HEK293 (cell line): ENCODE measurements around the gene SLK.

Experiments used
- PRDM6 ChIP-seq: fragments of 450-650 bp; formaldehyde crosslinking; IDR thresholded peaks from 2 replicates; pipeline ENCODE4 v1.5.1; 2017; ENCODE audit warnings: missing biosample characterization, missing genetic modification characterization
- REST ChIP-seq: fragments of 450-650 bp; formaldehyde crosslinking; IDR thresholded peaks from 2 replicates; pipeline ENCODE4 v1.5.1; 2016; ENCODE audit warnings: missing biosample characterization, missing genetic modification characterization
- TSHZ1 ChIP-seq: fragments of 450-650 bp; formaldehyde crosslinking; IDR thresholded peaks from 2 replicates; pipeline ENCODE4 v1.5.1; 2016; ENCODE audit warnings: missing biosample characterization, missing genetic modification characterization, borderline replicate concordance
- ZBTB1 ChIP-seq: fragments of 450-650 bp; formaldehyde crosslinking; IDR thresholded peaks from 2 replicates; pipeline ENCODE4 v1.5.1; 2016; ENCODE audit warnings: missing biosample characterization, missing genetic modification characterization
- ZBTB48 ChIP-seq: fragments of 450-650 bp; formaldehyde crosslinking; IDR thresholded peaks from 2 replicates; pipeline ENCODE4 v1.5.1; 2016; ENCODE audit warnings: missing biosample characterization, missing genetic modification characterization
- ZBTB6 ChIP-seq: fragments of 450-650 bp; formaldehyde crosslinking; IDR thresholded peaks from 2 replicates; pipeline ENCODE4 v1.5.1; 2017; ENCODE audit warnings: missing biosample characterization, missing genetic modification characterization
- ZFP69B ChIP-seq: fragments of 450-650 bp; formaldehyde crosslinking; IDR thresholded peaks from 2 replicates; pipeline ENCODE4 v1.5.1; 2016; ENCODE audit warnings: missing biosample characterization, missing genetic modification characterization
- ZNF2 ChIP-seq: fragments of 450-650 bp; formaldehyde crosslinking; IDR thresholded peaks from 2 replicates; pipeline ENCODE4 v1.5.1; 2016; ENCODE audit warnings: missing biosample characterization, missing genetic modification characterization
- ZNF23 ChIP-seq: fragments of 450-650 bp; formaldehyde crosslinking; IDR thresholded peaks from 2 replicates; pipeline ENCODE4 v1.5.1; 2016; ENCODE audit warnings: missing biosample characterization, missing genetic modification characterization, borderline replicate concordance
- ZNF239 ChIP-seq: fragments of 450-650 bp; formaldehyde crosslinking; IDR thresholded peaks from 2 replicates; pipeline ENCODE4 v1.5.1; 2016; ENCODE audit warnings: missing biosample characterization, missing genetic modification characterization
- ZNF280C ChIP-seq: fragments of 450-650 bp; formaldehyde crosslinking; IDR thresholded peaks from 2 replicates; pipeline ENCODE4 v1.5.1; 2016; ENCODE audit warnings: missing biosample characterization, missing genetic modification characterization
- ZNF548 ChIP-seq: fragments of 450-650 bp; formaldehyde crosslinking; IDR thresholded peaks from 2 replicates; pipeline ENCODE4 v1.5.1; 2016; ENCODE audit warnings: missing biosample characterization, missing genetic modification characterization
- ZSCAN18 ChIP-seq: fragments of 450-650 bp; formaldehyde crosslinking; IDR thresholded peaks from 2 replicates; pipeline ENCODE4 v1.5.1; 2016; ENCODE audit warnings: missing biosample characterization, missing genetic modification characterization

SLK gene

GRCh38 chr10:103969857-103970627, 3.1 kb downstream of the SLK start (continued):
- no peak for TF ChIP-seq ZNF23 (tag by site-specific recombination)
- TF ChIP-seq TSHZ1 (tag by site-specific recombination): no peak
- peak; percentile 93 for TF ChIP-seq PRDM6
- no peak for TF ChIP-seq ZNF239 (tag by site-specific recombination)
- no peak for TF ChIP-seq ZBTB1 (tag by site-specific recombination)
- no peak for TF ChIP-seq ZBTB48
- TF ChIP-seq ZNF280C (tag by site-specific recombination): no peak
- no peak for TF ChIP-seq ZNF548
- 0 out of 2 replicates have a peak, but pooled peaks have one; percentile 30 for TF ChIP-seq ZBTB6
- no peak for TF ChIP-seq ZSCAN18 (tag by site-specific recombination)
- TF ChIP-seq ZNF2: no peak
- TF ChIP-seq REST (tag by site-specific recombination): no peak
- TF ChIP-seq ZFP69B (tag by site-specific recombination): no peak
